CD4-positive, CD25-positive, alpha-beta regulatory T cell (primary cell): Measurements from ENCODE around the gene NKX2-1. TPM values are rescaled to one million over a fixed set of nuclear protein-coding genes. Genes with fewer than 3 reads are reported as not detected.

Experiments
- ATAC-seq, 2 donors: fragments of 150-1000 bp; cut with Tn5 transposase; one replicate each; pipeline ENCODE4 v1.10.0; 2021; ENCODE audit warnings: low read depth in 2 of 2, moderate number of reproducible peaks in 2 of 2, moderate library complexity in 1 of 2
- DNase-seq, 3 donors: peaks; one replicate each; pipeline versions ENCODE4 v3.0.0 to v3.0.0-alpha.2; 2012 to 2022; ENCODE audit warnings: mixed read lengths in 1 of 3
- H3K27ac ChIP-seq: one replicate; pipeline ENCODE4 v1.7.0; 2013; ENCODE audit warnings: mild to moderate bottlenecking, low read length; ENCODE audit not compliant: insufficient read depth, poor library complexity, severe bottlenecking
- H3K27me3 ChIP-seq: one replicate; pipeline ENCODE4 v1.7.0; 2013; ENCODE audit warnings: low read length; ENCODE audit not compliant: control insufficient read depth, insufficient read depth
- H3K36me3 ChIP-seq: one replicate; pipeline ENCODE4 v1.7.0; 2013; ENCODE audit warnings: mild to moderate bottlenecking, low read length, moderate library complexity; ENCODE audit not compliant: control insufficient read depth, insufficient read depth
- H3K4me1 ChIP-seq: 2 replicates; pipeline ENCODE4 v1.7.0; 2013; ENCODE audit warnings: mild to moderate bottlenecking, low read length; ENCODE audit not compliant: insufficient read depth, control insufficient read depth, poor library complexity, severe bottlenecking
- H3K4me3 ChIP-seq: one replicate; pipeline ENCODE4 v1.7.0; 2013; ENCODE audit warnings: low read depth, mild to moderate bottlenecking, low read length, moderate library complexity
- H3K9me3 ChIP-seq, 2 experiments: 1 replicate in 1 of 2; 2 replicates in 1 of 2; pipeline ENCODE4 v1.7.0; 2013; ENCODE audit warnings: low read length in 2 of 2, mild to moderate bottlenecking in 1 of 2, moderate library complexity in 1 of 2; ENCODE audit not compliant: control insufficient read depth in 2 of 2
- H3K27ac Mint-ChIP-seq, 3 donors: one replicate each; pipeline ENCODE4 v1.8.0; 2020 to 2022; ENCODE audit warnings: mild to moderate bottlenecking in 3 of 3, mixed read lengths in 3 of 3, moderate library complexity in 2 of 3
- H3K27me3 Mint-ChIP-seq: one replicate; pipeline ENCODE4 v1.8.0; 2022; ENCODE audit warnings: mild to moderate bottlenecking, mixed read lengths
- H3K36me3 Mint-ChIP-seq: one replicate; pipeline ENCODE4 v1.8.0; 2020; ENCODE audit warnings: mixed read lengths
- H3K4me1 Mint-ChIP-seq, 4 donors: one replicate each; pipeline ENCODE4 v1.8.0; 2020 to 2022; ENCODE audit warnings: mixed read lengths in 4 of 4, mild to moderate bottlenecking in 1 of 4
- H3K4me3 Mint-ChIP-seq, 4 donors: one replicate each; pipeline ENCODE4 v1.8.0; 2020 to 2022; ENCODE audit warnings: mild to moderate bottlenecking in 4 of 4, mixed read lengths in 4 of 4, moderate library complexity in 3 of 4
- H3K9me3 Mint-ChIP-seq, 7 donors: one replicate each; pipeline ENCODE4 v1.8.0; 2020 to 2022; ENCODE audit warnings: mixed read lengths in 7 of 7, mild to moderate bottlenecking in 3 of 7, moderate library complexity in 2 of 7
- polyA plus RNA-seq, 4 donors: library from polyadenylated mRNA; unstranded; fragments of 300-500 nt; fragmentation: Illumina TruSeq; gene quantifications; one replicate each; pipeline ENCODE4 v1.2.3, GENCODE V29; 2021
- total RNA-seq: library from RNA; stranded (reverse); gene quantifications from one replicate; pipeline ENCODE4 v1.2.3, GENCODE V29; 2022

The NKX2-1 gene
- total and polyA plus RNA-seq, 5 donors from 2014 or later: not detected

GRCh38 chr14:36529062-36529461, 9.0 kb upstream of the NKX2-1 start:
- Mint-ChIP-seq H3K27me3 (peaks cover 42% of the 10 kb centered on the region), H3K9me3 (peaks cover 0 to 13% (median 6%) of the 10 kb centered on the region in 7 donors), H3K36me3 (no peaks in the 10 kb centered on the region), H3K27ac (no peak overlapping the region), H3K4me1 (peaks cover 0 to 5% (median 0%) of the 10 kb centered on the region in 4 donors), H3K4me3 (no peak overlapping the region)
- no peaks in the 10 kb centered on the region for H3K36me3 ChIP-seq
- ATAC-seq: no peak
- H3K4me3 ChIP-seq: no peak overlapping the region
- DNase-seq: no peak
- no peaks in the 10 kb centered on the region for H3K4me1 ChIP-seq
- no peaks in the 10 kb centered on the region for H3K9me3 ChIP-seq
- H3K27me3 ChIP-seq: peaks cover 16% of the 10 kb centered on the region
- H3K27ac ChIP-seq: no peak overlapping the region

GRCh38 chr14:36525746-36526099, 5.7 kb upstream of the NKX2-1 start:
- Histone ChIP-seq H3K4me1 (peaks cover 3% of the 10 kb centered on the region), H3K36me3 (no peaks in the 10 kb centered on the region), H3K4me3 (no peak overlapping the region), H3K9me3 (no peaks in the 10 kb centered on the region), H3K27ac (no peak overlapping the region), H3K27me3 (peaks cover 27% of the 10 kb centered on the region)
- Mint-ChIP-seq H3K9me3 (peaks cover 0 to 12% (median 4%) of the 10 kb centered on the region in 7 donors), H3K4me3 (no peak overlapping the region), H3K27ac (no peak overlapping the region), H3K36me3 (no peaks in the 10 kb centered on the region), H3K27me3 (peaks cover 74% of the 10 kb centered on the region), H3K4me1 (peaks cover 0 to 5% (median 0%) of the 10 kb centered on the region in 4 donors)
- ATAC-seq (no peak), DNase-seq (no peak)

- ATAC-seq: no peak
- Mint-ChIP-seq H3K4me1 (peaks cover 0 to 5% (median 0%) of the 10 kb centered on the region in 4 donors), H3K4me3 (no peak overlapping the region), H3K27me3 (peaks cover 76% of the 10 kb centered on the region), H3K9me3 (peaks cover 0 to 12% (median 4%) of the 10 kb centered on the region in 7 donors), H3K27ac (peak overlapping the region in 1 of 3 donors; percentile 27), H3K36me3 (no peaks in the 10 kb centered on the region)
- H3K4me1 ChIP-seq: peaks cover 5% of the 10 kb centered on the region
- H3K9me3 ChIP-seq: no peaks in the 10 kb centered on the region
- H3K27ac ChIP-seq: no peak overlapping the region
- peaks cover 27% of the 10 kb centered on the region for H3K27me3 ChIP-seq
- H3K36me3 ChIP-seq: no peaks in the 10 kb centered on the region
- H3K4me3 ChIP-seq: no peak overlapping the region
- DNase-seq: peak in 1 of 3 donors; percentile 27
Observed at GRCh38 chr14:36524874-36525745, 5.1 kb upstream of the NKX2-1 start.

GRCh38 chr14:36524220-36524837, 4.3 kb upstream of the NKX2-1 start:
- peaks cover 74% of the 10 kb centered on the region for H3K27me3 Mint-ChIP-seq
- Histone ChIP-seq H3K27ac (no peak overlapping the region), H3K4me3 (no peak overlapping the region), H3K9me3 (no peaks in the 10 kb centered on the region), H3K27me3 (peaks cover 27% of the 10 kb centered on the region), H3K4me1 (peaks cover 7% of the 10 kb centered on the region), H3K36me3 (no peaks in the 10 kb centered on the region)
- no peak overlapping the region for H3K27ac Mint-ChIP-seq
- no peak for DNase-seq
- H3K4me1 Mint-ChIP-seq: peaks cover 0 to 5% (median 1%) of the 10 kb centered on the region in 4 donors
- H3K9me3 Mint-ChIP-seq: peaks cover 0 to 9% (median 4%) of the 10 kb centered on the region in 7 donors
- ATAC-seq: no peak
- no peak overlapping the region for H3K4me3 Mint-ChIP-seq
- H3K36me3 Mint-ChIP-seq: no peaks in the 10 kb centered on the region

- Histone ChIP-seq H3K27ac (no peak overlapping the region), H3K9me3 (no peaks in the 10 kb centered on the region), H3K27me3 (peaks cover 25% of the 10 kb centered on the region), H3K36me3 (no peaks in the 10 kb centered on the region), H3K4me1 (peaks cover 10% of the 10 kb centered on the region), H3K4me3 (no peak overlapping the region)
- Mint-ChIP-seq H3K27ac (no peak overlapping the region), H3K4me1 (peaks cover 0 to 5% (median 3%) of the 10 kb centered on the region in 4 donors), H3K4me3 (no peak overlapping the region), H3K27me3 (peaks cover 76% of the 10 kb centered on the region), H3K9me3 (peaks cover 0 to 7% (median 0%) of the 10 kb centered on the region in 7 donors), H3K36me3 (no peaks in the 10 kb centered on the region)
- ATAC-seq (no peak), DNase-seq (no peak)
Observed at GRCh38 chr14:36522972-36523715, 3.1 kb upstream of the NKX2-1 start.

- ATAC-seq: no peak
- Mint-ChIP-seq H3K4me3 (peak overlapping the region in 1 of 4 donors; percentile 29), H3K27me3 (peaks cover 71% of the 10 kb centered on the region), H3K4me1 (peaks cover 0 to 5% (median 3%) of the 10 kb centered on the region in 4 donors), H3K9me3 (peaks cover 0 to 7% (median 0%) of the 10 kb centered on the region in 7 donors), H3K36me3 (no peaks in the 10 kb centered on the region), H3K27ac (no peak overlapping the region)
- no peak overlapping the region for H3K27ac ChIP-seq
- DNase-seq: no peak
- H3K36me3 ChIP-seq: no peaks in the 10 kb centered on the region
- no peaks in the 10 kb centered on the region for H3K9me3 ChIP-seq
- H3K4me3 ChIP-seq: no peak overlapping the region
- H3K27me3 ChIP-seq: peaks cover 25% of the 10 kb centered on the region
- H3K4me1 ChIP-seq: peaks cover 10% of the 10 kb centered on the region
Observed at GRCh38 chr14:36522347-36522971, 2.4 kb upstream of the NKX2-1 start.

- H3K27me3 ChIP-seq: peaks cover 23% of the 10 kb centered on the region
- Mint-ChIP-seq H3K4me3 (peak overlapping the region in 1 of 4 donors; percentile 3), H3K27me3 (peaks cover 71% of the 10 kb centered on the region), H3K9me3 (peaks cover 0 to 4% (median 0%) of the 10 kb centered on the region in 7 donors), H3K36me3 (no peaks in the 10 kb centered on the region), H3K4me1 (peaks cover 0 to 5% (median 3%) of the 10 kb centered on the region in 4 donors), H3K27ac (no peak overlapping the region)
- no peak for ATAC-seq
- H3K4me3 ChIP-seq: no peak overlapping the region
- H3K36me3 ChIP-seq: no peaks in the 10 kb centered on the region
- no peak for DNase-seq
- no peaks in the 10 kb centered on the region for H3K9me3 ChIP-seq
- H3K27ac ChIP-seq: no peak overlapping the region
- H3K4me1 ChIP-seq: peaks cover 10% of the 10 kb centered on the region
Observed at GRCh38 chr14:36521598-36522345, 1.7 kb upstream of the NKX2-1 start.
